HEK293 (cell line): ENCODE results near the gene ARRB2.
A peak's percentile ranks its signal among the peaks of the same experiment; 100 is the strongest.

Source experiments
- BCL11A ChIP-seq: fragments of 450-650 bp; formaldehyde crosslinking; IDR thresholded peaks from 2 replicates; pipeline ENCODE4 v1.5.1; 2016; ENCODE audit warnings: low read depth, missing biosample characterization, missing genetic modification characterization
- BCL11B ChIP-seq: fragments of 450-650 bp; formaldehyde crosslinking; IDR thresholded peaks from 2 replicates; pipeline ENCODE4 v1.5.1; 2016; ENCODE audit warnings: low read depth, missing biosample characterization, missing genetic modification characterization
- CTCF ChIP-seq: fragments of 450-650 bp; formaldehyde crosslinking; IDR thresholded peaks from 2 replicates; pipeline ENCODE4 v1.5.1; 2016; ENCODE audit warnings: missing biosample characterization, missing genetic modification characterization
- GLI2 ChIP-seq: fragments of 450-650 bp; formaldehyde crosslinking; IDR thresholded peaks from 2 replicates; pipeline ENCODE4; 2017; ENCODE audit warnings: missing biosample characterization, missing genetic modification characterization, low read depth, borderline replicate concordance
- OSR2 ChIP-seq: fragments of 450-650 bp; formaldehyde crosslinking; IDR thresholded peaks from 2 replicates; pipeline ENCODE4 v1.5.1; 2016; ENCODE audit warnings: missing biosample characterization, missing genetic modification characterization
- SP7 ChIP-seq: fragments of 450-650 bp; formaldehyde crosslinking; IDR thresholded peaks from 2 replicates; pipeline ENCODE4 v1.5.1; 2016; ENCODE audit warnings: missing biosample characterization, missing genetic modification characterization
- TCF7L2 ChIP-seq: IDR thresholded peaks from 2 replicates; pipeline ENCODE4 v1.6.1; 2011; ENCODE audit warnings: low read depth, mild to moderate bottlenecking, inconsistent platforms, low read length, moderate library complexity, borderline replicate concordance
- ZBTB6 ChIP-seq: fragments of 450-650 bp; formaldehyde crosslinking; IDR thresholded peaks from 2 replicates; pipeline ENCODE4 v1.5.1; 2017; ENCODE audit warnings: missing biosample characterization, missing genetic modification characterization
- ZBTB7A ChIP-seq: fragments of 450-650 bp; formaldehyde crosslinking; IDR thresholded peaks from 2 replicates; pipeline ENCODE4 v1.5.1; 2016; ENCODE audit warnings: low read depth, missing biosample characterization, missing genetic modification characterization
- ZFHX2 ChIP-seq: fragments of 450-650 bp; formaldehyde crosslinking; conservative IDR thresholded peaks from 2 replicates; pipeline ENCODE4 v1.5.1; 2016; ENCODE audit warnings: missing biosample characterization, missing genetic modification characterization
- ZFP3 ChIP-seq: fragments of 450-650 bp; formaldehyde crosslinking; IDR thresholded peaks from 2 replicates; pipeline ENCODE4 v1.5.1; 2016; ENCODE audit warnings: low read depth, missing biosample characterization, missing genetic modification characterization
- ZNF114 ChIP-seq: fragments of 450-650 bp; formaldehyde crosslinking; IDR thresholded peaks from 2 replicates; pipeline ENCODE4 v1.5.0; 2017; ENCODE audit warnings: missing biosample characterization, missing genetic modification characterization
- ZNF148 ChIP-seq: fragments of 450-650 bp; formaldehyde crosslinking; IDR thresholded peaks from 2 replicates; pipeline ENCODE4 v1.5.0; 2017; ENCODE audit warnings: missing biosample characterization, missing genetic modification characterization, borderline replicate concordance
- ZNF157 ChIP-seq: fragments of 450-650 bp; formaldehyde crosslinking; IDR thresholded peaks from 2 replicates; pipeline ENCODE4 v1.5.1; 2016; ENCODE audit warnings: missing biosample characterization, missing genetic modification characterization
- ZNF169 ChIP-seq: fragments of 450-650 bp; formaldehyde crosslinking; IDR thresholded peaks from 2 replicates; pipeline ENCODE4 v1.5.1; 2016; ENCODE audit warnings: missing biosample characterization, missing genetic modification characterization
- ZNF2 ChIP-seq: fragments of 450-650 bp; formaldehyde crosslinking; IDR thresholded peaks from 2 replicates; pipeline ENCODE4 v1.5.1; 2016; ENCODE audit warnings: missing biosample characterization, missing genetic modification characterization
- ZNF214 ChIP-seq: fragments of 450-650 bp; formaldehyde crosslinking; IDR thresholded peaks from 2 replicates; pipeline ENCODE4 v1.5.1; 2017; ENCODE audit warnings: missing biosample characterization, mild to moderate bottlenecking, missing genetic modification characterization, borderline replicate concordance
- ZNF223 ChIP-seq: fragments of 450-650 bp; formaldehyde crosslinking; IDR thresholded peaks from 2 replicates; pipeline ENCODE4 v1.5.1; 2016; ENCODE audit warnings: missing biosample characterization, missing genetic modification characterization
- ZNF292 ChIP-seq: fragments of 450-650 bp; formaldehyde crosslinking; IDR thresholded peaks from 2 replicates; pipeline ENCODE4 v1.5.1; 2016; ENCODE audit warnings: low read depth, missing biosample characterization, missing genetic modification characterization, borderline replicate concordance
- ZNF324 ChIP-seq: fragments of 450-650 bp; formaldehyde crosslinking; IDR thresholded peaks from 2 replicates; pipeline ENCODE4 v1.5.1; 2016; ENCODE audit warnings: missing biosample characterization, missing genetic modification characterization
- ZNF335 ChIP-seq: fragments of 450-650 bp; formaldehyde crosslinking; conservative IDR thresholded peaks from 2 replicates; pipeline ENCODE4 v1.5.1; 2016; ENCODE audit warnings: missing biosample characterization, missing genetic modification characterization
- ZNF416 ChIP-seq: fragments of 450-650 bp; formaldehyde crosslinking; IDR thresholded peaks from 2 replicates; pipeline ENCODE4 v1.5.1; 2016; ENCODE audit warnings: missing biosample characterization, missing genetic modification characterization
- ZNF426 ChIP-seq: fragments of 450-650 bp; formaldehyde crosslinking; IDR thresholded peaks from 2 replicates; pipeline ENCODE4 v1.5.1; 2017; ENCODE audit warnings: missing biosample characterization, missing genetic modification characterization, mild to moderate bottlenecking, inconsistent platforms, moderate library complexity
- ZNF473 ChIP-seq: fragments of 450-650 bp; formaldehyde crosslinking; IDR thresholded peaks from 2 replicates; pipeline ENCODE4 v1.5.1; 2017; ENCODE audit warnings: missing biosample characterization, missing genetic modification characterization
- ZNF514 ChIP-seq: fragments of 450-650 bp; formaldehyde crosslinking; IDR thresholded peaks from 2 replicates; pipeline ENCODE4 v1.5.1; 2016; ENCODE audit warnings: missing biosample characterization, missing genetic modification characterization
- ZNF530 ChIP-seq: fragments of 450-650 bp; formaldehyde crosslinking; IDR thresholded peaks from 2 replicates; pipeline ENCODE4 v1.5.1; 2016; ENCODE audit warnings: low read depth, missing biosample characterization, missing genetic modification characterization
- ZNF544 ChIP-seq: fragments of 450-650 bp; formaldehyde crosslinking; IDR thresholded peaks from 2 replicates; pipeline ENCODE4 v1.5.0; 2017; ENCODE audit warnings: missing biosample characterization, missing genetic modification characterization
- ZNF571 ChIP-seq: fragments of 450-650 bp; formaldehyde crosslinking; IDR thresholded peaks from 2 replicates; pipeline ENCODE4 v1.5.0; 2017; ENCODE audit warnings: missing biosample characterization, missing genetic modification characterization
- ZSCAN23 ChIP-seq: fragments of 450-650 bp; formaldehyde crosslinking; IDR thresholded peaks from 2 replicates; pipeline ENCODE4 v1.5.1; 2016; ENCODE audit warnings: missing biosample characterization, missing genetic modification characterization
- TF ChIP-seq, protein P1 (sequence below): fragments of 450-650 bp; formaldehyde crosslinking; IDR thresholded peaks from 2 replicates; pipeline ENCODE4 v1.5.1; 2016; ENCODE audit warnings: missing biosample characterization, missing genetic modification characterization
- TF ChIP-seq, protein P2 (sequence below): fragments of 450-650 bp; formaldehyde crosslinking; IDR thresholded peaks from 2 replicates; pipeline ENCODE4 v1.5.1; 2016; ENCODE audit warnings: missing biosample characterization, missing genetic modification characterization
- TF ChIP-seq, protein P3 (sequence below): fragments of 450-650 bp; formaldehyde crosslinking; IDR thresholded peaks from 2 replicates; pipeline ENCODE4 v1.5.1; 2017; ENCODE audit warnings: missing biosample characterization, mild to moderate bottlenecking, missing genetic modification characterization, moderate library complexity

The ARRB2 gene

DNA sequence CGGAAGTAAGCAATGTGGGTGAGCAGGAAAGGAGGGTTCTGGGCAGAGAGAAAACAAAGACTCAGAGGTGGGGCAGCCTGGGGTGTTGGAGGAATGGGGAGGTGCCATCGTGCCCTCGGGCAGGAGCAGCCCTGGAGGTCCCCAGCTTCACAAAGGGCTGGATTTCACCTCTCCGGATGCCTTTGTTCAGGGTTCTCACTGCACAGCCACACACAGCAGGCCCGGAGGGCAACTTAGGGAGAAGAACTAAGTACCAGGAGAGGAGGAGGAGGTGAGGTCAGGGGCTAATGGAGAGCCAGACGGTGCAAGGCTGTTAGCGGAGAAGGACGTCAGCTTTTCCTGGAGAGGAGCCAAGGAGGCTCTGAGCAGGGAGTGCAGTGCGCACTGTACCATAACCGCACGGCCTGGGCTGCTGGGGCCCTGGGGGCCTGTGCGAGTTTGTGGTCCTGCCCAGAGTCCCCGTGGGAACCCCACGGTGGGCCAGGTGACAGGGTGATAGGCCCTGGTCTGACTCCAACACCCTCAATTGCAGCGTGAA, 9.3 kb downstream of the ARRB2 start (continued):
- no peak for TF ChIP-seq ZNF223
- no peak for TF ChIP-seq ZNF157 (tag by site-specific recombination)
- no peak for TF ChIP-seq CTCF (tag by site-specific recombination)
- TF ChIP-seq SP7 (tag by site-specific recombination): peak; percentile 96
- no peak for TF ChIP-seq TCF7L2
- no peak for TF ChIP-seq GLI2 (tag by site-specific recombination)
- peak; percentile 81; the same call in 1 of the 2 replicates for TF ChIP-seq BCL11A
- peak; percentile 94 for TF ChIP-seq ZNF2
- peak; percentile 74 for TF ChIP-seq OSR2 (tag by site-specific recombination)
- no peak for TF ChIP-seq ZNF544 (tag by site-specific recombination)
- no peak for TF ChIP-seq ZNF426 (tag by site-specific recombination)
- TF ChIP-seq ZNF514 (tag by site-specific recombination): no peak
- TF ChIP-seq BCL11B (tag by site-specific recombination): no peak
- TF ChIP-seq ZNF473 (tag by site-specific recombination): no peak
- no peak for TF ChIP-seq ZSCAN23 (tag by site-specific recombination)
- TF ChIP-seq ZNF148 (tag by site-specific recombination): no peak
- TF ChIP-seq ZFP3 (tag by site-specific recombination): no peak
- TF ChIP-seq ZNF324 (tag by site-specific recombination): peak; percentile 79; the same call in 1 of the 2 replicates
- TF ChIP-seq, protein P1, sequence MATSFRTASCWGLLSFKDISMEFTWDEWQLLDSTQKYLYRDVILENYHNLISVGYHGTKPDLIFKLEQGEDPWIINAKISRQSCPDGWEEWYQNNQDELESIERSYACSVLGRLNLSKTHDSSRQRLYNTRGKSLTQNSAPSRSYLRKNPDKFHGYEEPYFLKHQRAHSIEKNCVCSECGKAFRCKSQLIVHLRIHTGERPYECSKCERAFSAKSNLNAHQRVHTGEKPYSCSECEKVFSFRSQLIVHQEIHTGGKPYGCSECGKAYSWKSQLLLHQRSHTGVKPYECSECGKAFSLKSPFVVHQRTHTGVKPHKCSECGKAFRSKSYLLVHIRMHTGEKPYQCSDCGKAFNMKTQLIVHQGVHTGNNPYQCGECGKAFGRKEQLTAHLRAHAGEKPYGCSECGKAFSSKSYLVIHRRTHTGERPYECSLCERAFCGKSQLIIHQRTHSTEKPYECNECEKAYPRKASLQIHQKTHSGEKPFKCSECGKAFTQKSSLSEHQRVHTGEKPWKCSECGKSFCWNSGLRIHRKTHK (tag by site-specific recombination): no peak
- TF ChIP-seq ZBTB6 (tag by site-specific recombination): peak; percentile 6; the same call in 1 of the 2 replicates
- TF ChIP-seq, protein P2, sequence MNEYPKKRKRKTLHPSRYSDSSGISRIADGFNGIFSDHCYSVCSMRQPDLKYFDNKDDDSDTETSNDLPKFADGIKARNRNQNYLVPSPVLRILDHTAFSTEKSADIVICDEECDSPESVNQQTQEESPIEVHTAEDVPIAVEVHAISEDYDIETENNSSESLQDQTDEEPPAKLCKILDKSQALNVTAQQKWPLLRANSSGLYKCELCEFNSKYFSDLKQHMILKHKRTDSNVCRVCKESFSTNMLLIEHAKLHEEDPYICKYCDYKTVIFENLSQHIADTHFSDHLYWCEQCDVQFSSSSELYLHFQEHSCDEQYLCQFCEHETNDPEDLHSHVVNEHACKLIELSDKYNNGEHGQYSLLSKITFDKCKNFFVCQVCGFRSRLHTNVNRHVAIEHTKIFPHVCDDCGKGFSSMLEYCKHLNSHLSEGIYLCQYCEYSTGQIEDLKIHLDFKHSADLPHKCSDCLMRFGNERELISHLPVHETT: peak; percentile 60; the same call in 1 of the 2 replicates
- no peak; the same call in 1 of the 2 replicates for TF ChIP-seq ZFHX2 (tag by site-specific recombination)
- no peak for TF ChIP-seq ZNF214 (tag by site-specific recombination)
- TF ChIP-seq ZNF530: no peak
- TF ChIP-seq ZNF416 (tag by site-specific recombination): no peak
- no peak; the same call in 1 of the 2 replicates for TF ChIP-seq ZBTB7A (tag by site-specific recombination)
- TF ChIP-seq ZNF292 (tag by site-specific recombination): no peak
- no peak for TF ChIP-seq ZNF114 (tag by site-specific recombination)
- TF ChIP-seq, protein P3, sequence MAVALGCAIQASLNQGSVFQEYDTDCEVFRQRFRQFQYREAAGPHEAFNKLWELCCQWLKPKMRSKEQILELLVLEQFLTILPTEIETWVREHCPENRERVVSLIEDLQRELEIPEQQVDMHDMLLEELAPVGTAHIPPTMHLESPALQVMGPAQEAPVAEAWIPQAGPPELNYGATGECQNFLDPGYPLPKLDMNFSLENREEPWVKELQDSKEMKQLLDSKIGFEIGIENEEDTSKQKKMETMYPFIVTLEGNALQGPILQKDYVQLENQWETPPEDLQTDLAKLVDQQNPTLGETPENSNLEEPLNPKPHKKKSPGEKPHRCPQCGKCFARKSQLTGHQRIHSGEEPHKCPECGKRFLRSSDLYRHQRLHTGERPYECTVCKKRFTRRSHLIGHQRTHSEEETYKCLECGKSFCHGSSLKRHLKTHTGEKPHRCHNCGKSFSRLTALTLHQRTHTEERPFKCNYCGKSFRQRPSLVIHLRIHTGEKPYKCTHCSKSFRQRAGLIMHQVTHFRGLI (tag by site-specific recombination): no peak
- TF ChIP-seq ZNF169 (tag by site-specific recombination): no peak
- peak; percentile 37; the same call in 1 of the 2 replicates for TF ChIP-seq ZNF335 (tag by site-specific recombination)
- no peak for TF ChIP-seq ZNF571
